ENCODE results near the gene ESRRA.

Gene ESRRA

GRCh38 chr11:64333556-64333955 lies 28.2 kb downstream of the ESRRA start:
- DNase-seq = no peak

- peak in 1 of 2 experiments; percentile 35 for DNase-seq
Observed at GRCh38 chr11:64334764-64335735, 29.7 kb downstream of the ESRRA start.

DNA sequence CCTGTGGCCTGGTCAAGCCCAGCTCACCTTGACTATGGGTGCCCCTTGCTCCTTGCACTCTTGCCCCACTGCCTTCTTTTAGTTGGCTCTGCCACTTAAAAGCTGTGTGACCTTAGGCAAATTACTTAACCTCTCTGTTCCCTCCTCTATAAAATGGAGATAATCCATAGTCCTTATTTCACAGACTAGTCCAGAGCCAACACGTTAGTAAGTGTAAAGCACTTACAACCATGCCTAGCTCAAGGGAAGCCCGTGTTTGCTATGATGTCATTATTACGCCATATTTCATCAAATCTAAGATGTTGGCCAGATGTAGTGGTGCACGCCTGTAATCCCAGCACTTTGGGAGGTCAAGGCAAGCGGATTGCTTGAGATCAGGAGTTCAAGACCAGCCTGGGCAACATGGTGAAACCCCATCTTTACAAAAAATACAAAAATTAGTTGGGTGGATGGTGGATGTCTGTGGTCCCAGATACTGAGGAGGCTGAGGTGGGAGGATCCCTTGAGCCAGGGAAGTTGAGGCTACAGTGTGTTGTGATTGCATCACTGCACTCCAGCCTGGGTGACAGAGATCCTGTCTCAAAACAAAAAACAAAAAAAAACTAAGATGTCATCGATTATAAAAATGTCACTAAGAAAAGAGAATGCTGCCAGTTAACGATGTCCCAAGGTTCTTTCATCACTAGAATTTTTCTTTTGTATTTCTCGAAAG lies 32.4 kb downstream of the ESRRA start:
- DNase-seq = no peak

DNA sequence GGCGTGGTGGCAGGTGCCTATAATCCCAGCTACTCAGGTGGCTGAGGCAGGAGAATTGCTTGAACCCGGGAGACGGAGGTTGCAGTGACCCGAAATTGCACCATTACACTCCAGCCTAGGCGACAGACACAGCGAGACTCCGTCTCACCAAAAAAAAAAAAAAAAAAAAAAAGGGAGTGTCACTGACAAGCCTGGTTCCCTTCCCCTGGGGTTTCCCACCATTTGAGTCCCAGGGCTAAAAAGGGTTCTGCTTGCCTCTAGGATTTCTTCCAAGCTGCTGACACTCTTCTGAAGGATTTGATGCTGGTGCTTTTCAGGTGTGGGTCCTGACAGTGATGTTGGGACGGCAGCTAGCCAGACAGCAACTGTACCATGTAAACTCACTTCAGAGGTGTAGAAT lies 33.4 kb downstream of the ESRRA start:
- no peak for DNase-seq

DNA sequence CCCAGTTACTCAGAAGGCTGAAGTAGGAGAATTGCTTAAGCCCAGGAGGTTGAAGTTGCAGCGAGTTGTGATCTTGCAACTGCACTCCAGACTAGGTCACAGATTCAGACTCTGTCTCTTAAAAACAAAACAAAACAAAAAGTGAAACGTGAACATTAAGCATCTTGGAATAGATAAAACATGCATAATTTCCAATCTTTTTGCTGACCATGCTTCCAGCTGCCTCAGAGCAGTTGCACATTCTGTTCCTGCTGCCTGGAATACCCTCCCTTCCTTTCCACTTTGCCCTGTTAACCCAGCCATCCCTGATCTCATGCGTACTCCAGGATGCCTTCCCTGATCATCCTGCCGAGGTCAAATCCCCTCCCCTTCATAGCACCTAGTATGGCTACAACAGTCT lies 34.0 kb downstream of the ESRRA start:
- no peak for DNase-seq

- no peak for DNase-seq
Observed at GRCh38 chr11:64339754-64340408, 34.6 kb downstream of the ESRRA start, which contains the start of gene CCDC88B. CCDC88B (plus strand) TSS chr11:64340204; CDS start chr11:64340267, 63 bp downstream.

DNA sequence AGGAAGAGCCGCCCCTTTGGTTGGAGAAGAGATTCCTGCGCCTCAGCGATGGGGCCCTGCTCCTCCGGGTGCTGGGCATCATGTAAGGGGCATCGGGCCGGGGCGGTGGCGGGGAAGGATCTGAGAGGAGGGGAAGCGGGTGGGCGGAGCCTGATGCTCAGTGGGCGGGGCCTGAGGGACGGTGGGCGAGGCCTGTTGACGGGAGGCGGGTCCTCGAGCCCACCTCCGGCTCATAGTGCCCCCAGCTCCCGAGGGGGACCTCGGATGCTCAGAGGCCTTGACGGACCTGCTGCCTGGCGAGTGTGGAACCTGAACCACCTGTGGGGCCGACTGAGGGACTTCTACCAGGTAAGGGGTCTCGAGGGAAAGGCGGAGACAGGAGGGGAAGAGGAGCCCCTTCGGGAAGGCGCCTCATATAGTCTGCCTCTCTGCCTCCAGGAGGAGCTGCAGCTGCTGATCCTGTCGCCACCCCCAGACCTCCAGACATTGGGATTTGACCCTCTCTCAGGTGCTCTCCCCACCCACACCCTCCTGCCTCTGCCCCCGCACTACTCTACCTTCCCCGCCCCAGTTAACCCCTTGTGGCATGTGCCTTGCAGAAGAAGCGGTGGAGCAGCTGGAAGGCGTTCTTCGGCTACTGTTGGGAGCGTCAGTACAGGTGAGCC lies 35.5 kb downstream of the ESRRA start:
- no peak for DNase-seq

DNA sequence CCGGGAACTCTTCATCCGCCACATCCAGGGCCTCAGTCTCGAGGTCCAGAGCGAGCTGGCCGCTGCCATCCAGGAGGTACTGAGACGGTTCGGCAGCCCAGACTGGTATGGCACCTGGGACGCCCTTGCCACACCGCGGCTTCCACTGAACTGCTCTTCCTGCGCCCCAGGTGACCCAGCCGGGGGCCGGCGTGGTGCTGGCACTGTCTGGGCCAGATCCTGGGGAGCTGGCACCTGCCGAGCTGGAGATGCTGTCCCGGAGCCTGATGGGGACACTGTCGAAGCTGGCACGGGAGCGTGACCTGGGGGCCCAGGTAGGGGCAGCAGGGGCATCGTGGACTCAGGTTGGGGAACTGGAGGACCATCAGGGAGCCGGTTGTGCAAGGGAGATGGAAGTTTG lies 36.1 kb downstream of the ESRRA start:
- no peak for DNase-seq

GRCh38 chr11:64341851-64342791 lies 36.8 kb downstream of the ESRRA start:
- no peak for DNase-seq

DNA sequence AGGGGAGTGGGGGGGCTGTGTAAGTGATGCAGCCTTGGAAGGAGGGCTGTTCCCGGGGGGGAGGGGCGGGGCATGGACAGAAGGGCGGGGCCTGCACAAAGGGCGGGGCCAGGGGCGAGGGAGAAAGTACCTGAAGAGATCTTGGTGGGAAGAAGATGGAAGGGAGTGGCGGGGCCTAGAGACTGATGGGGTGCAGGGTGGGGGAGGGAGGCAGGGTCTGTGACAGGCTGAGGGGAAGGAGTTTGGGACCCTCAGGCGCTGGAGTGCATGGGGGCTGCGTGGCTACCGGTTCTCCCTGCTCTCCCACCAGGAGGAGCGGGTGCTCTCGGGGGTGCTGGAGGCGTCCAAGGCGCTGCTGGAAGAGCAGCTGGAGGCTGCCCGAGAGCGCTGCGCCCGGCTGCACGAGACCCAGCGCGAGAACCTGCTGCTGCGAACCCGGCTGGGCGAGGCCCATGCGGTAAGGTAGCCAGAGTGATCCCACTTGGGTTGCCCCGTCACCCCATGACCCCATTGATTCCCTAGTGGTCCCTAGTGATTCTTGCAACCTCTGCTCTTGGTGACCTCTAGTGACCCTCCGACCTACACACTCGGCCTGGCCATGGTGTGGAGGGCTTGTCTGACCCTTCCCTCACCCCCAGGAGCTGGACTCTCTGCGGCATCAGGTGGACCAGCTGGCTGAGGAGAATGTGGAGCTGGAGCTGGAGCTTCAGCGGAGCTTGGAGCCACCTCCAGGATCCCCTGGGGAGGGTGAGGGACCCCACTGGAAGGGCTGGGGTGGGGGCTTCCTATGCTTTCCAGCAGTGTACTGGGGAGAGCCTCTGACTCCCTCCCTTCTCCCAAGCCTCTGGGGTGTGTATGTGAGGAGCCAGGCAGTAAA lies 37.8 kb downstream of the ESRRA start:
- no peak for DNase-seq

- no peak for DNase-seq
Observed at GRCh38 chr11:64343767-64344559, 38.6 kb downstream of the ESRRA start.

DNA sequence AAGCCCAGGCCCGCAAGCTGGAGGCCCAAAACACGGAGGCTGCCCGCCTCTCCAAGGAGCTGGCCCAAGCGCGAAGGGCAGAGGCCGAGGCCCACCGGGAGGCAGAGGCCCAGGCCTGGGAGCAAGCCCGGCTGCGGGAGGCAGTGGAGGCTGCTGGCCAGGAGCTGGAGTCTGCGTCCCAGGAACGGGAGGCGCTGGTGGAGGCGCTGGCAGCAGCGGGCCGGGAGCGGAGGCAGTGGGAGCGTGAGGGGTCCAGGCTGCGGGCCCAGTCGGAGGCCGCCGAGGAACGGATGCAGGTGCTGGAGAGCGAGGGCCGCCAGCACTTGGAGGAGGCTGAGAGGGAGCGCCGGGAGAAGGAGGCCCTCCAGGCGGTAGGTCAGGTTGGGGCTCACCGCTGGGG lies 39.5 kb downstream of the ESRRA start:
- DNase-seq = no peak

GRCh38 chr11:64347193-64347867 lies 42.0 kb downstream of the ESRRA start:
- DNase-seq = no peak

GRCh38 chr11:64348383-64349024 lies 43.2 kb downstream of the ESRRA start:
- DNase-seq = no peak

DNA sequence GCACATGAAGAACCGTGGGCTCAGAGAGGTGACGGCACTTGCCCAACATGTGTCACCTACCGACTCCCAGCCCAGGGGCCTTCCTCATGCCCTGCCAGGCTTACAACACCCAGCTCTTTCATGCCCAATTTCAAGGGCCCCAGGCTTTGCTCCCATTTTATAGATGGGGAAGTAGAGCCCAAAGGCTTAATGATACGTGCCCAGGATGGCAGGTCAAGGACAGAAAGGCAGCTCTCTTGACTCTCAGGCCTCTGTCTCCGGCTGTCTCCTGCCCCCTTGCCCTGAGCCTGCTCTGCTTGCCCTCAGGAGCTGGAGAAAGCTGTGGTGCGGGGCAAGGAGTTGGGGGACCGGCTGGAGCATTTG lies 43.7 kb downstream of the ESRRA start:
- DNase-seq = no peak

GRCh38 chr11:64349404-64349803 lies 44.1 kb downstream of the ESRRA start:
- DNase-seq = no peak

DNA sequence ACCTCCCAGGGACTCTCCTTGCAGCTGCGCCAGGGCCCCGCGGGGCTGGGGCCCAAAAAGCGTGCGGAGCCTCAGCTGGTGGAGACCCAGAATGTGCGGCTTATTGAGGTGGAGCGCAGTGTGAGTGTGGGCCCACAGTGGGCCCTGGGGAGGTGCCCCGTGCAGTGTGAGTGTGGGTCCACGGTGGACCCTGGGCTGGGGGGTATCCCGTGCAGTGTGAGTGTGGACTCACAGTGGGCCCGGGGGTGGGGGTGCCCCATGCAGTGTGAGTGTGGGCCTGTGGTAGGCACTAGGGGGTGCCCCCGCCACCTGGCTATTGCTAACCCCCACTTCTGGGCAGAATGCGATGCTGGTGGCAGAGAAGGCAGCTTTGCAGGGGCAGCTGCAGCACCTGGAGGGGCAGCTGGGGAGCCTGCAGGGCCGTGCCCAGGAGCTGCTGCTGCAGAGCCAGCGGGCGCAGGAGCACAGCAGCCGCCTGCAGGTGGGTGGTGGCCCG lies 45.9 kb downstream of the ESRRA start:
- DNase-seq = no peak

Data from NCI-H1930 (cell line).